K562 (cell line): ENCODE measurements around the gene BID. TPM values are rescaled to one million over a fixed set of nuclear protein-coding genes. Genes with fewer than 3 reads are reported as not detected.

Experiments
- FOXK2 ChIP-seq, 2 experiments: fragments of 450-650 bp; IDR thresholded peaks in 1 of 2; conservative IDR thresholded peaks in 1 of 2; 2 replicates each; pipeline ENCODE4 v1.6.1; 2016; ENCODE audit warnings: low read depth in 2 of 2, mild to moderate bottlenecking in 1 of 2
- GABPA ChIP-seq: fragments of 200-800 bp; sonication (Bioruptor generic); conservative IDR thresholded peaks from 2 replicates; pipeline ENCODE4 v1.6.1; 2016; ENCODE audit warnings: low read depth, missing genetic modification characterization, missing compliant biosample characterization
- GTF2E2 ChIP-seq: fragments of 200-800 bp; sonication (Bioruptor generic); IDR thresholded peaks from 2 replicates; pipeline ENCODE4 v1.6.1; 2016; ENCODE audit warnings: missing genetic modification characterization, missing compliant biosample characterization
- PML ChIP-seq: IDR thresholded peaks from 2 replicates; pipeline ENCODE4 v1.6.1; 2012; ENCODE audit warnings: low read length, inconsistent platforms
- RBM15 ChIP-seq: fragments of 200-400 bp; formaldehyde crosslinking; IDR thresholded peaks from 2 replicates; pipeline ENCODE4 v1.6.1; 2018; ENCODE audit warnings: mild to moderate bottlenecking, low read length, moderate library complexity; ENCODE audit not compliant: insufficient read depth
- RBM17 ChIP-seq: fragments of 200-400 bp; formaldehyde crosslinking; IDR thresholded peaks from 2 replicates; pipeline ENCODE4 v1.6.1; 2017; ENCODE audit warnings: low read depth, mild to moderate bottlenecking, low read length, borderline replicate concordance
- ZBTB12 ChIP-seq: fragments of 250-450 bp; sonication (Bioruptor Pico); IDR thresholded peaks from 2 replicates; pipeline ENCODE4 v1.4.0; 2020
- ZNF12 ChIP-seq: sonication (generic); formaldehyde crosslinking; IDR thresholded peaks from 2 replicates; pipeline ENCODE4 v1.4.0; 2020; ENCODE audit warnings: mild to moderate bottlenecking, missing genetic modification reagents
- ZNF23 ChIP-seq: fragments of 250-450 bp; sonication (Bioruptor Pico); IDR thresholded peaks from 2 replicates; pipeline ENCODE4 v1.4.0; 2020; ENCODE audit warnings: mild to moderate bottlenecking
- ZNF764 ChIP-seq: fragments of 250-450 bp; sonication (Bioruptor Pico); IDR thresholded peaks from 2 replicates; pipeline ENCODE4 v1.4.0; 2020; ENCODE audit warnings: low read depth, mild to moderate bottlenecking, moderate library complexity
- ZSCAN29 ChIP-seq: fragments of 450-650 bp; IDR thresholded peaks from 2 replicates; pipeline ENCODE4 v1.6.1; 2017
- ZSCAN32 ChIP-seq: fragments of 450-650 bp; formaldehyde crosslinking; IDR thresholded peaks from 2 replicates; pipeline ENCODE4 v1.4.0; 2020; ENCODE audit warnings: mild to moderate bottlenecking, moderate library complexity
- polyA plus RNA-seq, 8 experiments: library from polyadenylated mRNA; depleted of rRNA in 4 of 8; stranded (reverse) in 5 of 8; unstranded in 3 of 8; fragments of >200 nt; fragmentation: Nextera tagmentation in 2 of 8; fragmentation: Illumina TruSeq in 1 of 8; extraction: Ambion mirVana in 2 of 8; extraction: Trizol in 1 of 8; gene quantifications; 2 replicates each; pipeline versions ENCODE4 v1.2.1 to v1.2.3, GENCODE V29; 2011 to 2014; ENCODE audit warnings: inconsistent platforms in 1 of 8, missing spikeins in 1 of 8
- total RNA-seq, 7 experiments: library from RNA; depleted of rRNA in 6 of 7; stranded (reverse); fragments of >200 nt in 6 of 7; fragmentation: Illumina TruSeq in 2 of 7; extraction: Trizol in 2 of 7; gene quantifications; 2 replicates each; pipeline versions ENCODE4 v1.2.1 to v1.2.3, GENCODE V29; 2011 to 2021; ENCODE audit warnings: low replicate concordance in 1 of 7
- TF ChIP-seq, protein P1 (sequence below): fragments of 450-650 bp; IDR thresholded peaks from 2 replicates; pipeline ENCODE4 v1.6.1; 2016; ENCODE audit warnings: mild to moderate bottlenecking, moderate library complexity

Gene BID
- total and polyA plus RNA-seq, 9 of the 15 experiments (the other 6 are each of a cell fraction or from before 2014, with no cell fraction given): 5.2 to 209 (median 63.7) TPM

DNA sequence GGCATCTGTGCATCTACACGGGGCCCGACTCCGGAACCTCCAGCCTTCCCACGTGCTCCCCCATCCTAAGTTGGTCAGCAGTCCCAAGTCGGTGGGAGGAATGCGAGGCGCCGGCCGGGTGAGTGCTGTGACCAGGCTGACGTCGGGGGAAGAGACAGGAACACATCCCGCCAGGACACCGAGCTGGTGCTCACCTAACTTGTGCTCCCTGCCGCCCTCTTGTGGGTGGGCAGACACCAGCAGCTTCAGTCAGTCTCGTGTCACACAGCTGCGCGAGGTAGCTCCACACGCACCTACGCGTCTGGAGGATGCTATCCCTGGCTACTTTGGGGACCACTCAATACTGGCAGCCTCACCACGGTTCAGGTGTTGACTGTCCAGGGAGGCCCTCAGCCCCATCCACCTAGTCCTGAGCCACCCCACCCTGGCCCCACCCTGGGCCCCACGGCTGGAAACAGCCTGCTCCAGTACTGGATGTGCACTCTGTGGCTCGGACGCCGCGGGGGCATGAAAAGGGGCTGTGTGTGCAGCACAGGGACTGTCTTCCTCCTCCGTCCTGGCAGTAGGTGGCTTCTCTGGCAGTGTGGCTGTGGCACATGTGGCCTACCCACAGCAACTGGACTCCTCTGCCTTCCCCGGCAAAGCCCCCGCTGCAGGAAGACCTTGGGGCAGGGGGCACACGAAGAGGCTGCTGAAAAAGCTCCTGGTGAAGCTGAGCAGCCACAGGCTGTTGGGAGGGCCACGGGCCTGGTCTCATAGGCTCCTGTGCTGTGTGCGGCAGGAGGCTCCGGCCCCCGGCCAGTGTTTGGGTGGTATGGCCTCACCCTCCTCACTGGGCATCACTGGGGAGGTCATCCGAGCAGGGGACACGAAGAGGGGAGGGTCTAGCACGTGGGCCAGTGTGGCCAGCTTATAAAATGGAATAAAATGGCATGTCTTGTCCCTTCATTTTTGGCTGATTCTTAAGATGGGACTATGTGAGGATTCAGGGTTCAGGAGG lies 11.2 kb upstream of the BID start (continued):
- TF ChIP-seq, protein P1, sequence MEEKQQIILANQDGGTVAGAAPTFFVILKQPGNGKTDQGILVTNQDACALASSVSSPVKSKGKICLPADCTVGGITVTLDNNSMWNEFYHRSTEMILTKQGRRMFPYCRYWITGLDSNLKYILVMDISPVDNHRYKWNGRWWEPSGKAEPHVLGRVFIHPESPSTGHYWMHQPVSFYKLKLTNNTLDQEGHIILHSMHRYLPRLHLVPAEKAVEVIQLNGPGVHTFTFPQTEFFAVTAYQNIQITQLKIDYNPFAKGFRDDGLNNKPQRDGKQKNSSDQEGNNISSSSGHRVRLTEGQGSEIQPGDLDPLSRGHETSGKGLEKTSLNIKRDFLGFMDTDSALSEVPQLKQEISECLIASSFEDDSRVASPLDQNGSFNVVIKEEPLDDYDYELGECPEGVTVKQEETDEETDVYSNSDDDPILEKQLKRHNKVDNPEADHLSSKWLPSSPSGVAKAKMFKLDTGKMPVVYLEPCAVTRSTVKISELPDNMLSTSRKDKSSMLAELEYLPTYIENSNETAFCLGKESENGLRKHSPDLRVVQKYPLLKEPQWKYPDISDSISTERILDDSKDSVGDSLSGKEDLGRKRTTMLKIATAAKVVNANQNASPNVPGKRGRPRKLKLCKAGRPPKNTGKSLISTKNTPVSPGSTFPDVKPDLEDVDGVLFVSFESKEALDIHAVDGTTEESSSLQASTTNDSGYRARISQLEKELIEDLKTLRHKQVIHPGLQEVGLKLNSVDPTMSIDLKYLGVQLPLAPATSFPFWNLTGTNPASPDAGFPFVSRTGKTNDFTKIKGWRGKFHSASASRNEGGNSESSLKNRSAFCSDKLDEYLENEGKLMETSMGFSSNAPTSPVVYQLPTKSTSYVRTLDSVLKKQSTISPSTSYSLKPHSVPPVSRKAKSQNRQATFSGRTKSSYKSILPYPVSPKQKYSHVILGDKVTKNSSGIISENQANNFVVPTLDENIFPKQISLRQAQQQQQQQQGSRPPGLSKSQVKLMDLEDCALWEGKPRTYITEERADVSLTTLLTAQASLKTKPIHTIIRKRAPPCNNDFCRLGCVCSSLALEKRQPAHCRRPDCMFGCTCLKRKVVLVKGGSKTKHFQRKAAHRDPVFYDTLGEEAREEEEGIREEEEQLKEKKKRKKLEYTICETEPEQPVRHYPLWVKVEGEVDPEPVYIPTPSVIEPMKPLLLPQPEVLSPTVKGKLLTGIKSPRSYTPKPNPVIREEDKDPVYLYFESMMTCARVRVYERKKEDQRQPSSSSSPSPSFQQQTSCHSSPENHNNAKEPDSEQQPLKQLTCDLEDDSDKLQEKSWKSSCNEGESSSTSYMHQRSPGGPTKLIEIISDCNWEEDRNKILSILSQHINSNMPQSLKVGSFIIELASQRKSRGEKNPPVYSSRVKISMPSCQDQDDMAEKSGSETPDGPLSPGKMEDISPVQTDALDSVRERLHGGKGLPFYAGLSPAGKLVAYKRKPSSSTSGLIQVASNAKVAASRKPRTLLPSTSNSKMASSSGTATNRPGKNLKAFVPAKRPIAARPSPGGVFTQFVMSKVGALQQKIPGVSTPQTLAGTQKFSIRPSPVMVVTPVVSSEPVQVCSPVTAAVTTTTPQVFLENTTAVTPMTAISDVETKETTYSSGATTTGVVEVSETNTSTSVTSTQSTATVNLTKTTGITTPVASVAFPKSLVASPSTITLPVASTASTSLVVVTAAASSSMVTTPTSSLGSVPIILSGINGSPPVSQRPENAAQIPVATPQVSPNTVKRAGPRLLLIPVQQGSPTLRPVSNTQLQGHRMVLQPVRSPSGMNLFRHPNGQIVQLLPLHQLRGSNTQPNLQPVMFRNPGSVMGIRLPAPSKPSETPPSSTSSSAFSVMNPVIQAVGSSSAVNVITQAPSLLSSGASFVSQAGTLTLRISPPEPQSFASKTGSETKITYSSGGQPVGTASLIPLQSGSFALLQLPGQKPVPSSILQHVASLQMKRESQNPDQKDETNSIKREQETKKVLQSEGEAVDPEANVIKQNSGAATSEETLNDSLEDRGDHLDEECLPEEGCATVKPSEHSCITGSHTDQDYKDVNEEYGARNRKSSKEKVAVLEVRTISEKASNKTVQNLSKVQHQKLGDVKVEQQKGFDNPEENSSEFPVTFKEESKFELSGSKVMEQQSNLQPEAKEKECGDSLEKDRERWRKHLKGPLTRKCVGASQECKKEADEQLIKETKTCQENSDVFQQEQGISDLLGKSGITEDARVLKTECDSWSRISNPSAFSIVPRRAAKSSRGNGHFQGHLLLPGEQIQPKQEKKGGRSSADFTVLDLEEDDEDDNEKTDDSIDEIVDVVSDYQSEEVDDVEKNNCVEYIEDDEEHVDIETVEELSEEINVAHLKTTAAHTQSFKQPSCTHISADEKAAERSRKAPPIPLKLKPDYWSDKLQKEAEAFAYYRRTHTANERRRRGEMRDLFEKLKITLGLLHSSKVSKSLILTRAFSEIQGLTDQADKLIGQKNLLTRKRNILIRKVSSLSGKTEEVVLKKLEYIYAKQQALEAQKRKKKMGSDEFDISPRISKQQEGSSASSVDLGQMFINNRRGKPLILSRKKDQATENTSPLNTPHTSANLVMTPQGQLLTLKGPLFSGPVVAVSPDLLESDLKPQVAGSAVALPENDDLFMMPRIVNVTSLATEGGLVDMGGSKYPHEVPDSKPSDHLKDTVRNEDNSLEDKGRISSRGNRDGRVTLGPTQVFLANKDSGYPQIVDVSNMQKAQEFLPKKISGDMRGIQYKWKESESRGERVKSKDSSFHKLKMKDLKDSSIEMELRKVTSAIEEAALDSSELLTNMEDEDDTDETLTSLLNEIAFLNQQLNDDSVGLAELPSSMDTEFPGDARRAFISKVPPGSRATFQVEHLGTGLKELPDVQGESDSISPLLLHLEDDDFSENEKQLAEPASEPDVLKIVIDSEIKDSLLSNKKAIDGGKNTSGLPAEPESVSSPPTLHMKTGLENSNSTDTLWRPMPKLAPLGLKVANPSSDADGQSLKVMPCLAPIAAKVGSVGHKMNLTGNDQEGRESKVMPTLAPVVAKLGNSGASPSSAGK: peak; percentile 83
- no peak for TF ChIP-seq GABPA (tag)
- TF ChIP-seq ZSCAN32 (CRISPR knock-in tag): no peak
- no peak for TF ChIP-seq ZNF23
- no peak for TF ChIP-seq PML
- TF ChIP-seq ZNF12 (CRISPR knock-in tag): 0 out of 2 replicates have a peak, but pooled peaks have one; percentile 23
- TF ChIP-seq ZBTB12 (CRISPR knock-in tag): no peak
- no peak for TF ChIP-seq RBM17
- no peak for TF ChIP-seq FOXK2 (conservative IDR thresholded peaks at IDR 0.05 in 1 of 2, IDR thresholded peaks at IDR 0.05 in 1 of 2; ENCODE audit: low read depth in 2 of 2)
- TF ChIP-seq ZNF764 (CRISPR knock-in tag): no peak
- TF ChIP-seq ZSCAN29: no peak
- TF ChIP-seq RBM15: no peak
- TF ChIP-seq GTF2E2 (tag): no peak
